PC-3 (cell line): Measurements from ENCODE around the gene RPS21. TPM values are rescaled to one million over a fixed set of nuclear protein-coding genes. Genes with fewer than 3 reads are reported as not detected.

Experiments used
- ATAC-seq: fragments of 200-7000 bp; cut with Tn5 transposase; 2 replicates; pipeline ENCODE4 v1.9.1; 2020; ENCODE audit warnings: mild to moderate bottlenecking, moderate library complexity
- BruUV-seq: library from RNA; stranded (reverse); fragments of 400-500 nt; replicated peaks from 2 replicates; lab custom pipeline; 2021; lab: Mats Ljungman, UMichigan
- CTCF ChIA-PET: fragments of 300-600 bp; sonication (Branson Sonifier 250); formaldehyde crosslinking; loops from one replicate; lab custom pipeline; 2022; ENCODE audit warnings: antibody characterized with exemption; lab: Charles Lee
- POLR2A ChIA-PET: fragments of 300-600 bp; sonication (Branson Sonifier 250); formaldehyde crosslinking; loops from one replicate; lab custom pipeline; 2022; ENCODE audit warnings: antibody characterized with exemption; ENCODE audit not compliant: unreplicated experiment; lab: Charles Lee
- DNase-seq: peaks from one replicate; pipeline ENCODE4 v3.0.0-alpha.2; 2015
- H2AFZ ChIP-seq: fragments of 300-600 bp; sonication (generic); 2 replicates; pipeline ENCODE4 v1.6.0; 2016; ENCODE audit warnings: antibody characterized with exemption, low read length
- H3F3A ChIP-seq: fragments of 300-600 bp; sonication (generic); one replicate; pipeline ENCODE4 v1.6.0; 2017; ENCODE audit warnings: antibody characterized with exemption, low read length, control low read depth, mild to moderate bottlenecking; ENCODE audit not compliant: unreplicated experiment
- H3K27ac ChIP-seq: fragments of 300-600 bp; sonication (generic); 2 replicates; pipeline ENCODE4 v1.5.1; 2016; ENCODE audit warnings: mild to moderate bottlenecking, low read length
- H3K27me3 ChIP-seq: fragments of 300-600 bp; sonication (generic); 2 replicates; pipeline ENCODE4 v1.6.1; 2016; ENCODE audit warnings: low read length, mixed read lengths
- H3K36me3 ChIP-seq: fragments of 300-600 bp; sonication (generic); 2 replicates; pipeline ENCODE4 v1.6.1; 2016; ENCODE audit warnings: low read depth, mixed run types, low read length, mixed read lengths
- H3K4me1 ChIP-seq: fragments of 300-600 bp; sonication (generic); 2 replicates; pipeline ENCODE4 v1.5.1; 2016; ENCODE audit warnings: low read length; ENCODE audit not compliant: insufficient read depth
- H3K4me2 ChIP-seq: fragments of 300-600 bp; sonication (generic); 2 replicates; pipeline ENCODE4 v1.6.0; 2016; ENCODE audit warnings: low read length
- H3K4me3 ChIP-seq: fragments of 300-600 bp; sonication (generic); 2 replicates; pipeline ENCODE4 v1.5.1; 2016; ENCODE audit warnings: mild to moderate bottlenecking, low read length, mixed read lengths
- H3K79me2 ChIP-seq: fragments of 300-600 bp; sonication (generic); 2 replicates; pipeline ENCODE4 v1.6.1; 2017; ENCODE audit warnings: low read length, mixed read lengths
- H3K9ac ChIP-seq: fragments of 300-600 bp; sonication (generic); 2 replicates; pipeline ENCODE4 v1.6.0; 2016; ENCODE audit warnings: mild to moderate bottlenecking, low read length
- H3K9me2 ChIP-seq: fragments of 300-600 bp; sonication (generic); replicated peaks from 2 replicates; pipeline ENCODE4 v1.6.1; 2016; ENCODE audit warnings: mixed run types, low read length, mixed read lengths
- H3K9me3 ChIP-seq: fragments of 300-600 bp; sonication (generic); 2 replicates; pipeline ENCODE4 v1.6.1; 2016; ENCODE audit warnings: low read length, mixed read lengths
- H4K20me1 ChIP-seq: fragments of 300-600 bp; sonication (generic); 2 replicates; pipeline ENCODE4 v1.6.1; 2016; ENCODE audit warnings: low read length, mixed read lengths
- EZH2 ChIP-seq: fragments of 300-600 bp; sonication (generic); IDR thresholded peaks from one replicate; pipeline ENCODE4 v1.6.1; 2017; ENCODE audit warnings: antibody characterized with exemption, mild to moderate bottlenecking, low read length; ENCODE audit not compliant: unreplicated experiment
- EZH2phosphoT487 ChIP-seq: fragments of 300-600 bp; sonication (generic); IDR thresholded peaks from 2 replicates; pipeline ENCODE4 v1.6.1; 2018; ENCODE audit warnings: mild to moderate bottlenecking, antibody characterized with exemption, low read length, borderline replicate concordance
- intact Hi-C: fragments of 100-400 bp; cut with micrococcal nuclease; formaldehyde crosslinking; loops from 2 replicates; pipeline ENCODE4 v1.9.0; 2023
- total RNA-seq: library from RNA; depleted of rRNA; stranded (reverse); fragments of >200 nt; gene quantifications from 2 replicates; pipeline ENCODE4 v1.2.3, GENCODE V29; 2014
- TF ChIP-seq, protein P1 (sequence below): fragments of 300-600 bp; sonication (generic); conservative IDR thresholded peaks from 2 replicates; pipeline ENCODE4 v1.5.1; 2017; ENCODE audit warnings: antibody characterized with exemption, low read depth, mild to moderate bottlenecking, low read length

The RPS21 gene
- total RNA-seq, 1 experiment from 2014 or later, result 1,945 TPM

DNA sequence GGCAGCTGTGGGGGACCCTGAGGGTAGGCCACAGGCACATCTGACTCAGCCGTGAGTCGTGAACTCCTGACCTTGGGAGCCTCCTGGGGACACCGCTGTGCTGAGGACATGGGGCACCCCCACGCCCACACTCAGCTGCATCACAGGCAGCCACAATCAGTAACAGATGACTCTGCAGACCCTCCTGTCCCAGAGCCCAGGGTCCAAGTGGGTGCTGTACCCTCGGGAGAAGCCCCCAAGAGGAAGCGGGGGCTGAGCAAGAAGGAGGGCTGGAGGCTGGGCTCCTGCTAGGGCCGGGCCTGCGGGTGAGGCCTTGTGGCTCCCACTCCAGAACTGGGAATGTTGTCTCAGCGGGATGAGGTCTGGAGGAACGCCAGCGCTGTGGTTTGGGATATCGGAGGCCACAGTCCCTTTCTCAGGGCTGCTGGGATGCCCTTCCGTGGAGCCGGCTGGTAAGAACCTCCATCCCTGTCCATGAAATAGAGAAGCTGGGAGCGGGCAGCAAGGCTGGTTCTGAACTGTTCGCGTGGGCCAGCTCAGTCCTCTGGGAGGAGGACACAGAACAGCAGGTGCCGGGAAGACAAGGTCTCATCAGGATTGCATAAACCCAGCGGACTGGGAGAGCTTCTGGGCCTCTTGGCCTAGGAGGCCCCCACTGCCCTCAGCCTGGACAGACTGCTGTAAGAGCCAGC lies 16.6 kb upstream of the RPS21 start:
- CTCF ChIA-PET, result interaction anchor here (0.6 to 1.7 kb wide), 2 partner anchors 12 to 20 kb away, joined by 3 to 5 read pairs; no protein-coding TSS in a partner anchor

DNA sequence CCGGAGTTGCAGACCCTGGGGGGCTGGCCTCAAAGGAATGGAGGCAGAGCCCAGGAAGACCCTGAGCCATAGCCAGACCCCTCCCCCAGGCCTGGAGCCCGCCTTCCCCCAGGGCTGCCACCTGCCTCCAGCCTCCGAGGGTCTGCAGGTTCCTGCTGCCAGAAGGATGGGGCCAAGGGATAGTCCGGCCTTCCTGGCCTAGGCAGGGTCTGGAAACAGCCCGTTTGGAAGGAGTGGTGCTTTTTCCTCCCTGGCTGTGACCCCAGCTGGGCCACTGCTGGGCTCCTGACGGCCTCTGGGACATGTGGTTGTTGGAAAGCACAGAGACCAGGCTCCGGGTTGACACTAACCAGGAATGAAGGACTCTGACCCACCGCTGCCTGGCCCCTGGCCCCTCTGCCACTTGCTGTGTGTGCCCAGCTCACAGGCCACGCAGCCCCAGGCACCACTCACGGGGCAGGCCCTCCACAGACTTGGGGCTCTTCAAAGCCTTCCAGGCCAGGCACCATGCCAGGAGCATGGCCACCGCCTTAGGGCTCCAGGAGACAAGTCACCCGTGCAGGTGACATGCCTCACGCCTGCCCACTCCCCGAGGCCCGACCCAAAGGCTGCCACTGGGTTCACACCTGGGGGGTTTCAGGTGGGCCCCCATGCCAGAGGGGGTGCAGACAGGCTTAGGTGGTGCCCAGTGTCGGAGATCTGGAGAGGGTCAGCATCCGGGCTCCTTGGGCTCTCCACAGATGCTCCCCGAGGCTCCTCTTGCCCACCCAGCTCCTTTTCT lies 15.9 kb upstream of the RPS21 start:
- ChIA-PET POLR2A (no interaction called here), CTCF (no interaction called here)
- DNase-seq (no peak), ATAC-seq (no peak)
- no peaks in the 10 kb centered on the region for H3F3A ChIP-seq
- no peaks in the 10 kb centered on the region for H3K36me3 ChIP-seq
- H3K4me3 ChIP-seq, result no peak overlapping the region
- 0 out of 2 replicates have a peak overlapping the region, but pooled peaks have one; percentile 58 for H3K27ac ChIP-seq
- no peak overlapping the region for H3K9ac ChIP-seq
- TF ChIP-seq, protein P1, sequence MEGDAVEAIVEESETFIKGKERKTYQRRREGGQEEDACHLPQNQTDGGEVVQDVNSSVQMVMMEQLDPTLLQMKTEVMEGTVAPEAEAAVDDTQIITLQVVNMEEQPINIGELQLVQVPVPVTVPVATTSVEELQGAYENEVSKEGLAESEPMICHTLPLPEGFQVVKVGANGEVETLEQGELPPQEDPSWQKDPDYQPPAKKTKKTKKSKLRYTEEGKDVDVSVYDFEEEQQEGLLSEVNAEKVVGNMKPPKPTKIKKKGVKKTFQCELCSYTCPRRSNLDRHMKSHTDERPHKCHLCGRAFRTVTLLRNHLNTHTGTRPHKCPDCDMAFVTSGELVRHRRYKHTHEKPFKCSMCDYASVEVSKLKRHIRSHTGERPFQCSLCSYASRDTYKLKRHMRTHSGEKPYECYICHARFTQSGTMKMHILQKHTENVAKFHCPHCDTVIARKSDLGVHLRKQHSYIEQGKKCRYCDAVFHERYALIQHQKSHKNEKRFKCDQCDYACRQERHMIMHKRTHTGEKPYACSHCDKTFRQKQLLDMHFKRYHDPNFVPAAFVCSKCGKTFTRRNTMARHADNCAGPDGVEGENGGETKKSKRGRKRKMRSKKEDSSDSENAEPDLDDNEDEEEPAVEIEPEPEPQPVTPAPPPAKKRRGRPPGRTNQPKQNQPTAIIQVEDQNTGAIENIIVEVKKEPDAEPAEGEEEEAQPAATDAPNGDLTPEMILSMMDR, result no peak
- TF ChIP-seq EZH2, result no peak
- TF ChIP-seq EZH2phosphoT487, result no peak
- peaks cover 9% of the 10 kb centered on the region for H3K79me2 ChIP-seq
- no peak overlapping the region for H3K4me2 ChIP-seq
- no peaks in the 10 kb centered on the region for H4K20me1 ChIP-seq
- no peaks in the 10 kb centered on the region for H3K27me3 ChIP-seq
- no peaks in the 10 kb centered on the region for H3K9me2 ChIP-seq
- H3K9me3 ChIP-seq, result no peaks in the 10 kb centered on the region
- H3K4me1 ChIP-seq, result peaks cover 41% of the 10 kb centered on the region
- intact Hi-C loops, result no loop called here
- BruUV-seq, result no TSS peak
- H2AFZ ChIP-seq, result no peak overlapping the region

More for the DNA sequence above, 16.6 kb upstream of the RPS21 start:
- intact Hi-C loops, result no loop called here
- Histone ChIP-seq H4K20me1 (peaks cover 4% of the 10 kb centered on the region), H3F3A (no peaks in the 10 kb centered on the region), H3K9me3 (no peaks in the 10 kb centered on the region), H2AFZ (no peak overlapping the region), H3K4me3 (peak overlapping the region; percentile 55; the same call in 1 of the 2 replicates), H3K79me2 (peaks cover 16% of the 10 kb centered on the region), H3K9ac (peak overlapping the region; percentile 7; the same call in 1 of the 2 replicates), H3K4me2 (peak overlapping the region; percentile 83), H3K36me3 (no peaks in the 10 kb centered on the region), H3K27ac (peak overlapping the region; percentile 58), H3K4me1 (peaks cover 46% of the 10 kb centered on the region), H3K9me2 (no peaks in the 10 kb centered on the region), H3K27me3 (no peaks in the 10 kb centered on the region)
- no TSS peak for BruUV-seq
- POLR2A ChIA-PET, result no interaction called here
- TF ChIP-seq EZH2phosphoT487 (no peak), EZH2 (no peak)
- TF ChIP-seq, protein P1, result no peak
- peak; percentile 91 for DNase-seq
- peak; percentile 3 for ATAC-seq
